OCI-LY7 (cell line): ENCODE data around the gene EXOC4.

Source experiments
- EZH2phosphoT487 ChIP-seq: fragments of 200-600 bp; sonication (generic); IDR thresholded peaks from 2 replicates; pipeline ENCODE4 v1.6.1; 2018; ENCODE audit warnings: low read depth, borderline replicate concordance, mild to moderate bottlenecking, mixed run types, antibody characterized with exemption, low read length, moderate library complexity, mixed read lengths
- TF ChIP-seq, protein P1 (sequence below): fragments of 200-600 bp; sonication (generic); conservative IDR thresholded peaks from 2 replicates; pipeline ENCODE4 v1.5.1; 2014; ENCODE audit warnings: mild to moderate bottlenecking, antibody characterized with exemption, low read length, moderate library complexity, mixed read lengths

DNA sequence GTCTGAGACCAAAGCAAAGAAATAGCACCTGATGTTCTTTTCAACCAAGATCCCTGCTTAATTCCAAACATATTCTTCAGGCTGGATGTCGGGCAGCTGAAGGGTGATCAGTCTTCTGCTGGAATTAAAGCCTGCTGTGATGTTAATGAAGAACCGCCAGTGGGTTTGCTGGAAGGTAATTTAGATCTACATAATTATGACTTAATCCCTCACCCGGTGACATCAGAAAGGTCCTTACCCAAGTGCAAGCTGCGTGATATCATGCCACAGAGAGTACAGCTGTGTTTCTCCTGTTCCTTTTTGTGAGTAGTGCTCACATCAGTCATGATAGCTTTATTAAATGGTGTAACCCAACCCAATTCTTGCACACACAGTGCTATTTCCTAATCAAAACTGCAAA lies 845.2 kb downstream of the EXOC4 start:
- TF ChIP-seq, protein P1, sequence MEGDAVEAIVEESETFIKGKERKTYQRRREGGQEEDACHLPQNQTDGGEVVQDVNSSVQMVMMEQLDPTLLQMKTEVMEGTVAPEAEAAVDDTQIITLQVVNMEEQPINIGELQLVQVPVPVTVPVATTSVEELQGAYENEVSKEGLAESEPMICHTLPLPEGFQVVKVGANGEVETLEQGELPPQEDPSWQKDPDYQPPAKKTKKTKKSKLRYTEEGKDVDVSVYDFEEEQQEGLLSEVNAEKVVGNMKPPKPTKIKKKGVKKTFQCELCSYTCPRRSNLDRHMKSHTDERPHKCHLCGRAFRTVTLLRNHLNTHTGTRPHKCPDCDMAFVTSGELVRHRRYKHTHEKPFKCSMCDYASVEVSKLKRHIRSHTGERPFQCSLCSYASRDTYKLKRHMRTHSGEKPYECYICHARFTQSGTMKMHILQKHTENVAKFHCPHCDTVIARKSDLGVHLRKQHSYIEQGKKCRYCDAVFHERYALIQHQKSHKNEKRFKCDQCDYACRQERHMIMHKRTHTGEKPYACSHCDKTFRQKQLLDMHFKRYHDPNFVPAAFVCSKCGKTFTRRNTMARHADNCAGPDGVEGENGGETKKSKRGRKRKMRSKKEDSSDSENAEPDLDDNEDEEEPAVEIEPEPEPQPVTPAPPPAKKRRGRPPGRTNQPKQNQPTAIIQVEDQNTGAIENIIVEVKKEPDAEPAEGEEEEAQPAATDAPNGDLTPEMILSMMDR = no peak
- no peak for TF ChIP-seq EZH2phosphoT487
